GM12878 (cell line): ENCODE results near the gene IQGAP3. TPM values are rescaled to one million over a fixed set of nuclear protein-coding genes. Genes with fewer than 3 reads are reported as not detected.

Experiments used
- ATAC-seq: fragments of 200-7000 bp; cut with Tn5 transposase; 3 replicates; pipeline ENCODE4 v1.9.1; 2020; ENCODE audit warnings: mild to moderate bottlenecking, moderate library complexity
- BruUV-seq: library from RNA; stranded (reverse); fragments of 400-500 nt; replicated peaks from 2 replicates; lab custom pipeline; 2021; lab: Mats Ljungman, UMichigan
- CTCF ChIA-PET: fragments of 300-600 bp; sonication (Branson Sonifier 250); formaldehyde crosslinking; extraction: SDS; loops from one replicate; lab custom pipeline; 2021; ENCODE audit warnings: inconsistent platforms; lab: Yijun Ruan, JAX
- POLR2A ChIA-PET: fragments of 350-600 bp; formaldehyde crosslinking; extraction: SDS; loops from one replicate; lab custom pipeline; 2021; ENCODE audit warnings: inconsistent platforms; lab: Charles Lee
- RAD21 ChIA-PET: fragments of 300-600 bp; sonication (Branson Sonifier 250); formaldehyde crosslinking; loops from one replicate; lab custom pipeline; 2023; ENCODE audit warnings: antibody characterized with exemption; ENCODE audit not compliant: unreplicated experiment; lab: Charles Lee
- SMC1A ChIA-PET: fragments of 300-600 bp; sonication (Branson Sonifier 250); formaldehyde crosslinking; loops from one replicate; lab custom pipeline; 2023; ENCODE audit not compliant: unreplicated experiment, uncharacterized antibody; lab: Charles Lee
- DNase-seq: peaks from one replicate; pipeline ENCODE4 v3.0.0-alpha.2; 2011; ENCODE audit warnings: low read depth, low spot score
- FAIRE-seq: peaks from 3 replicates; lab custom pipeline; 2011; peaks lifted over from hg19 to GRCh38; lab: Jason Lieb, UNC
- H2AFZ ChIP-seq: 2 replicates; pipeline ENCODE4 v1.6.0; 2011; ENCODE audit warnings: low read depth, low read length, control low read depth; ENCODE audit not compliant: control insufficient read depth
- H3K27ac ChIP-seq: 2 replicates; pipeline ENCODE4 v1.5.1; 2011; ENCODE audit warnings: control low read depth; ENCODE audit not compliant: control insufficient read depth, insufficient read depth
- H3K27me3 ChIP-seq, 2 experiments: replicated peaks in 1 of 2; 2 replicates each; pipeline versions ENCODE4 v1.6.0 to v1.6.1; 2011; ENCODE audit warnings: low read length in 1 of 2; ENCODE audit not compliant: control insufficient read depth in 2 of 2, insufficient read depth in 2 of 2
- H3K36me3 ChIP-seq, 2 experiments: 2 replicates each; pipeline ENCODE4 v1.5.1; 2011; ENCODE audit warnings: low read length in 1 of 2; ENCODE audit not compliant: control insufficient read depth in 2 of 2, insufficient read depth in 2 of 2
- H3K4me1 ChIP-seq: 2 replicates; pipeline ENCODE4 v1.6.1; 2011; ENCODE audit warnings: mild to moderate bottlenecking, low read length, moderate library complexity, mixed read lengths; ENCODE audit not compliant: control insufficient read depth, insufficient read depth
- H3K4me2 ChIP-seq: 2 replicates; pipeline ENCODE4 v1.6.0; 2011; ENCODE audit warnings: control low read depth; ENCODE audit not compliant: control insufficient read depth, insufficient read depth
- H3K4me3 ChIP-seq: fragments of 200-600 bp; sonication (generic); 2 replicates; pipeline ENCODE4 v1.5.1; 2016
- H3K79me2 ChIP-seq: 2 replicates; pipeline ENCODE4 v1.6.0; 2011; ENCODE audit warnings: low read length; ENCODE audit not compliant: control insufficient read depth, insufficient read depth
- H3K9ac ChIP-seq: 2 replicates; pipeline ENCODE4 v1.8.0; 2011; ENCODE audit warnings: low read length, control low read depth, mixed read lengths; ENCODE audit not compliant: control insufficient read depth, insufficient read depth
- H3K9me3 ChIP-seq: replicated peaks from 3 replicates; pipeline ENCODE4 v1.5.1; 2011; ENCODE audit warnings: mild to moderate bottlenecking, low read length; ENCODE audit not compliant: control insufficient read depth, insufficient read depth
- H4K20me1 ChIP-seq: 2 replicates; pipeline ENCODE4 v1.6.0; 2011; ENCODE audit not compliant: control insufficient read depth, insufficient read depth
- BCL11A ChIP-seq: IDR thresholded peaks from 2 replicates; pipeline ENCODE4 v1.6.1; 2011; ENCODE audit warnings: low read depth, low read length
- CUX1 ChIP-seq: IDR thresholded peaks from 2 replicates; pipeline ENCODE4 v1.6.1; 2012; ENCODE audit warnings: improper control_type of control experiment, low read depth, low read length; ENCODE audit not compliant: insufficient replicate concordance
- FOS ChIP-seq: IDR thresholded peaks from 3 replicates; pipeline ENCODE4 v1.6.1; 2011; ENCODE audit warnings: borderline replicate concordance; ENCODE audit not compliant: insufficient read length; ENCODE audit errors: extremely low read depth
- NBN ChIP-seq: fragments of 450-650 bp; IDR thresholded peaks from 2 replicates; pipeline ENCODE4 v1.6.1; 2016
- PBX3 ChIP-seq: IDR thresholded peaks from 2 replicates; pipeline ENCODE4 v1.6.1; 2011; ENCODE audit warnings: mild to moderate bottlenecking, low read depth, low read length, moderate library complexity; ENCODE audit not compliant: insufficient replicate concordance
- POU2F2 ChIP-seq: IDR thresholded peaks from 3 replicates; pipeline ENCODE4 v1.6.1; 2011; ENCODE audit warnings: low read depth, mild to moderate bottlenecking, low read length, borderline replicate concordance
- RFX5 ChIP-seq: IDR thresholded peaks from 2 replicates; pipeline ENCODE4 v1.6.1; 2011; ENCODE audit warnings: low read depth, low read length, improper control_type of control experiment
- SIN3A ChIP-seq: IDR thresholded peaks from 2 replicates; pipeline ENCODE4 v1.6.1; 2012; ENCODE audit warnings: low read depth, low read length, improper control_type of control experiment
- TAF1 ChIP-seq: IDR thresholded peaks from 2 replicates; pipeline ENCODE4 v1.6.1; 2011; ENCODE audit warnings: mild to moderate bottlenecking, low read depth, low read length, borderline replicate concordance
- YY1 ChIP-seq: IDR thresholded peaks from 2 replicates; pipeline ENCODE4 v1.6.1; 2011; ENCODE audit warnings: low read depth, mild to moderate bottlenecking, low read length
- ZSCAN29 ChIP-seq: fragments of 450-650 bp; IDR thresholded peaks from 2 replicates; pipeline ENCODE4 v1.6.1; 2017; ENCODE audit warnings: mild to moderate bottlenecking, moderate library complexity
- WGBS: methylation state at CpG from one replicate; pipeline ENCODE4 v1.1.6; 2016; ENCODE audit warnings: low lambda C conversion rate; ENCODE audit not compliant: insufficient replicate concordance, insufficient coverage; ENCODE audit errors: missing lambda C conversion rate; 5-methylcytosine and 5-hydroxymethylcytosine counted together
- in situ Hi-C: fragments of 300-500 bp; cut with MboI; formaldehyde crosslinking; loops from 9 replicates; pipeline ENCODE4 v1.14.3; 2018; ENCODE audit warnings: mixed read lengths
- intact Hi-C: fragments of 100-400 bp; cut with micrococcal nuclease; formaldehyde crosslinking; loops from one replicate; pipeline ENCODE4 v1.14.2; 2022; ENCODE audit not compliant: unreplicated experiment
- polyA plus RNA-seq, 11 experiments: library from polyadenylated mRNA; depleted of rRNA in 4 of 11; unstranded in 6 of 11; stranded (reverse) in 5 of 11; fragments of >200 nt; fragmentation: Nextera tagmentation in 4 of 11; fragmentation: Illumina TruSeq in 1 of 11; extraction: Ambion mirVana in 4 of 11; extraction: Trizol in 1 of 11; gene quantifications; 1 replicate in 1 of 11; 2 replicates in 10 of 11; pipeline versions ENCODE4 v1.2.1 to v1.2.3, GENCODE V29; 2011 to 2016; ENCODE audit warnings: inconsistent platforms in 2 of 11, missing spikeins in 2 of 11, low read depth in 1 of 11
- total RNA-seq, 4 experiments: library from RNA; depleted of rRNA in 3 of 4; stranded (reverse); fragments of >200 nt in 3 of 4; fragmentation: Illumina TruSeq in 1 of 4; extraction: Trizol in 1 of 4; gene quantifications; 2 replicates each; pipeline versions ENCODE4 v1.2.1 to v1.2.3, GENCODE V29; 2013 to 2021

Gene IQGAP3
- total and polyA plus RNA-seq, 10 of the 15 experiments (the other 5 are each of a cell fraction or from before 2014, with no cell fraction given): 1.1 to 10.7 (median 7.9) TPM

GRCh38 chr1:156539818-156540355 is 32.5 kb downstream of the IQGAP3 start:
- Histone ChIP-seq H3K4me3 (no peak overlapping the region), H3K4me1 (no peaks in the 10 kb centered on the region), H3K9me3 (no peaks in the 10 kb centered on the region), H3K9ac (no peak overlapping the region), H3K27me3 (no peaks in the 10 kb centered on the region), H3K4me2 (no peak overlapping the region), H3K36me3 (no peaks in the 10 kb centered on the region), H3K27ac (no peak overlapping the region)
- in situ Hi-C loops (no loop called here), intact Hi-C loops (no loop called here)
- ChIA-PET POLR2A (interaction anchor here (0.5 to 1.3 kb wide), 2 partner anchors 14 to 165 kb away, joined by 4 to 13 read pairs; no protein-coding TSS in a partner anchor), RAD21 (no interaction called here), SMC1A (no interaction called here), CTCF (interaction anchor here (1.1 to 1.9 kb wide), 2 partner anchors 14 to 59 kb away, joined by 3 to 6 read pairs; no protein-coding TSS in a partner anchor)
- WGBS: 99% methylated on average over 4 of the region's 4 CpGs
- DNase-seq (no peak), FAIRE-seq (no peak)
- TF ChIP-seq CUX1: no peak
- TF ChIP-seq YY1: no peak
- no peak for TF ChIP-seq NBN
- no peak for TF ChIP-seq ZSCAN29
- TF ChIP-seq TAF1: no peak
- no peak for TF ChIP-seq POU2F2
- TF ChIP-seq FOS: no peak
- no peak for TF ChIP-seq PBX3
- no peak for TF ChIP-seq RFX5
- TF ChIP-seq SIN3A: no peak
- no peak for TF ChIP-seq BCL11A
- TF ChIP-seq, all 136 proteins: peak for 0
- no TSS peak for BruUV-seq
- H3K79me2 ChIP-seq: no peaks in the 10 kb centered on the region
- no peak overlapping the region for H2AFZ ChIP-seq
- no peak for ATAC-seq
- no peaks in the 10 kb centered on the region for H4K20me1 ChIP-seq
